ENCODE data around the gene SYNCRIP. TPM values are rescaled to one million over a fixed set of nuclear protein-coding genes. Genes with fewer than 3 reads are reported as not detected.

SYNCRIP gene
- total and polyA plus RNA-seq, 2 donors (not counting 1 experiment from before 2014, with no cell fraction given): 7.9 to 88.5 TPM

- H3K4me3 Mint-ChIP-seq: peak overlapping the region; percentile 29
- no peaks in the 10 kb centered on the region for H3K27me3 ChIP-seq (replicated peaks in 1 of 4; ENCODE audit: control extremely low read depth in 1 of 4, control insufficient read depth in 3 of 4, insufficient read depth in 4 of 4, low read length in 3 of 4)
- H3K9me3 ChIP-seq (ENCODE audit: control extremely low read depth in 1 of 3, control insufficient read depth in 2 of 3, insufficient read depth in 1 of 3, low read length in 2 of 3): no peaks in the 10 kb centered on the region
- DNase-seq (no peak), ATAC-seq (ENCODE audit: low read depth) (no peak)
- no peak overlapping the region for H3K4me2 ChIP-seq (replicated peaks; ENCODE audit: low read depth, low read length, poor library complexity, severe bottlenecking)
- H3K79me2 ChIP-seq (ENCODE audit: control insufficient read depth, insufficient read depth, low read length): peaks cover 60% of the 10 kb centered on the region
- no peak overlapping the region for H2AFZ ChIP-seq (ENCODE audit: insufficient read depth, low read depth, low read length, poor library complexity, severe bottlenecking)
- peaks cover 0 to 3% of the 10 kb centered on the region in 2 experiments for H3K36me3 ChIP-seq (replicated peaks in 1 of 2; ENCODE audit: control extremely low read depth in 1 of 2, control insufficient read depth in 1 of 2, extremely low read depth in 1 of 2, insufficient read depth in 2 of 2, low read length in 1 of 2)
- POLR2A ChIA-PET: interaction anchor here (1.4 kb wide), 1 partner anchor 53 kb away, joined by 4 read pairs; no protein-coding TSS in a partner anchor
- TF ChIP-seq CTCF (IDR thresholded peaks at IDR 0.05) (no peak), EZH2 (IDR thresholded peaks at IDR 0.05; ENCODE audit: borderline replicate concordance, insufficient read depth, low read depth, low read length, poor library complexity, severe bottlenecking) (no peak)
- H3K4me1 Mint-ChIP-seq: peaks cover 39% of the 10 kb centered on the region
- no CpG with 5 or more reads among the region's 1 CpG for WGBS (ENCODE audit: insufficient coverage)
- CTCF ChIA-PET: no interaction called here
- H3K27me3 Mint-ChIP-seq: no peaks in the 10 kb centered on the region
- intact Hi-C loops (cut with micrococcal nuclease): loop anchor here (5.0 kb wide), 2 partner anchors 139 to 1364 kb away; partner anchors contain the start of genes CEP162 and NT5E
- peaks cover 13 to 19% of the 10 kb centered on the region in 2 donors for H3K4me1 ChIP-seq (ENCODE audit: control insufficient read depth in 2 of 2, insufficient read depth in 2 of 2, low read length in 2 of 2)
- H3K27ac Mint-ChIP-seq: no peak overlapping the region
- H3K4me3 ChIP-seq (ENCODE audit: control extremely low read depth in 1 of 5, extremely low read depth in 1 of 5, insufficient read depth in 1 of 5, low read depth in 2 of 5, low read length in 4 of 5): no peak overlapping the region
- H4K20me1 ChIP-seq (ENCODE audit: control insufficient read depth, insufficient read depth, low read length, poor library complexity, severe bottlenecking): peaks cover 26% of the 10 kb centered on the region
- no peaks in the 10 kb centered on the region for H3K9me3 Mint-ChIP-seq (ENCODE audit: insufficient read depth)
- no peak overlapping the region for H3K9ac ChIP-seq (ENCODE audit: low read length)
- no peak overlapping the region for H3K27ac ChIP-seq (ENCODE audit: low read length in 2 of 2)
These were observed 51.5 kb downstream of the SYNCRIP start for GRCh38 chr6:85591207-85591606.

GRCh38 chr6:85585741-85586140 is 56.9 kb downstream of the SYNCRIP start:
- H3K4me1 Mint-ChIP-seq: peaks cover 33% of the 10 kb centered on the region
- no peak overlapping the region for H3K27ac Mint-ChIP-seq
- CTCF ChIA-PET: no interaction called here

More at GRCh38 chr6:85585741-85586140, 56.9 kb downstream of the SYNCRIP start:
- no peak overlapping the region for H2AFZ ChIP-seq (ENCODE audit: insufficient read depth, low read depth, low read length, poor library complexity, severe bottlenecking)
- POLR2A ChIA-PET: no interaction called here
- WGBS (ENCODE audit: insufficient coverage): no CpG with 5 or more reads among the region's 3 CpGs
- peaks cover 49% of the 10 kb centered on the region for H4K20me1 ChIP-seq (ENCODE audit: control insufficient read depth, insufficient read depth, low read length, poor library complexity, severe bottlenecking)
- no peak overlapping the region for H3K4me3 Mint-ChIP-seq
- peaks cover 0 to 7% (median 0%) of the 10 kb centered on the region in 3 donors for H3K9me3 ChIP-seq (ENCODE audit: control extremely low read depth in 1 of 3, control insufficient read depth in 2 of 3, insufficient read depth in 1 of 3, low read length in 2 of 3)
- peaks cover 0 to 3% of the 10 kb centered on the region in 2 experiments for H3K36me3 ChIP-seq (replicated peaks in 1 of 2; ENCODE audit: control extremely low read depth in 1 of 2, control insufficient read depth in 1 of 2, extremely low read depth in 1 of 2, insufficient read depth in 2 of 2, low read length in 1 of 2)
- peaks cover 99% of the 10 kb centered on the region for H3K79me2 ChIP-seq (ENCODE audit: control insufficient read depth, insufficient read depth, low read length)
- TF ChIP-seq EZH2 (IDR thresholded peaks at IDR 0.05; ENCODE audit: borderline replicate concordance, insufficient read depth, low read depth, low read length, poor library complexity, severe bottlenecking) (no peak), CTCF (IDR thresholded peaks at IDR 0.05) (no peak)
- no peaks in the 10 kb centered on the region for H3K27me3 Mint-ChIP-seq
- ATAC-seq (ENCODE audit: low read depth) (no peak), DNase-seq (no peak)
- H3K4me2 ChIP-seq (replicated peaks; ENCODE audit: low read depth, low read length, poor library complexity, severe bottlenecking): no peak overlapping the region
- H3K9me3 Mint-ChIP-seq (ENCODE audit: insufficient read depth): peaks cover 9% of the 10 kb centered on the region
- intact Hi-C loops (cut with micrococcal nuclease): no loop called here
- no peak overlapping the region for H3K9ac ChIP-seq (ENCODE audit: low read length)
- no peak overlapping the region for H3K27ac ChIP-seq (ENCODE audit: low read length in 2 of 2)
- no peaks in the 10 kb centered on the region for H3K27me3 ChIP-seq (replicated peaks in 1 of 4; ENCODE audit: control extremely low read depth in 1 of 4, control insufficient read depth in 3 of 4, insufficient read depth in 4 of 4, low read length in 3 of 4)
- H3K4me1 ChIP-seq (ENCODE audit: control insufficient read depth in 2 of 2, insufficient read depth in 2 of 2, low read length in 2 of 2): no peaks in the 10 kb centered on the region
- no peak overlapping the region for H3K4me3 ChIP-seq (ENCODE audit: control extremely low read depth in 1 of 5, extremely low read depth in 1 of 5, insufficient read depth in 1 of 5, low read depth in 2 of 5, low read length in 4 of 5)

Data from B cell (primary cell).